Left lung (tissue), 10 donors: Measurements from ENCODE around the gene PLEKHG4. TPM values are rescaled to one million over a fixed set of nuclear protein-coding genes. Genes with fewer than 3 reads are reported as not detected.

Experiments
- ATAC-seq: fragments of 200-7000 bp; cut with Tn5 transposase; one replicate; pipeline ENCODE4 v1.9.1; 2020; ENCODE audit warnings: moderate library complexity
- DNase-seq, 4 donors: peaks; one replicate each; pipeline ENCODE4 v3.0.0-alpha.2; 2013 to 2020
- H3K27ac ChIP-seq, 2 donors: fragments of 200-600 bp; sonication (generic) in 1 of 2; one replicate each; pipeline versions ENCODE4 v1.5.0 to v1.8.0; 2020 to 2021
- H3K27me3 ChIP-seq, 2 donors: fragments of 200-600 bp; sonication (generic) in 1 of 2; one replicate each; pipeline versions ENCODE4 v1.5.0 to v1.8.0; 2020 to 2021
- H3K36me3 ChIP-seq, 2 donors: fragments of 200-600 bp; sonication (generic) in 1 of 2; one replicate each; pipeline versions ENCODE4 v1.5.0 to v1.8.0; 2020 to 2021
- H3K4me1 ChIP-seq, 2 donors: fragments of 200-600 bp; one replicate each; pipeline ENCODE4 v1.8.0; 2021
- H3K4me3 ChIP-seq, 2 donors: fragments of 200-600 bp; sonication (generic) in 1 of 2; one replicate each; pipeline versions ENCODE4 v1.5.0 to v1.8.0; 2020 to 2021; ENCODE audit warnings: mild to moderate bottlenecking in 1 of 2
- H3K9me3 ChIP-seq, 2 donors: fragments of 200-600 bp; sonication (generic) in 1 of 2; one replicate each; pipeline versions ENCODE4 v1.5.0 to v1.8.0; 2020 to 2021
- intact Hi-C, 2 donors: fragments of 100-400 bp; cut with DNase I; formaldehyde crosslinking; loops; one replicate each; pipeline versions ENCODE4 v1.11.2 to v1.14.2; 2022
- polyA plus RNA-seq, 6 donors: library from polyadenylated mRNA; unstranded; fragments of 120-200 nt; gene quantifications; one replicate each; pipeline ENCODE4 v1.2.1, GENCODE V29; 2013; ENCODE audit not compliant: insufficient read length in 6 of 6
- total RNA-seq, 2 donors: library from RNA; stranded (reverse); fragmentation: NEBNext Ultra II Directional; extraction: Animal tissue kit (Norgen Biotek cat#: 25700); gene quantifications; one replicate each; pipeline ENCODE4 v1.2.1, GENCODE V29; 2021
- TF ChIP-seq, protein P1 (sequence below), 2 donors: fragments of 200-600 bp; sonication (generic) in 1 of 2; IDR thresholded peaks; one replicate each; pipeline versions ENCODE4 v1.5.0 to v1.8.0; 2021; ENCODE audit warnings: antibody characterized with exemption in 2 of 2
- donor health status: DM: no; HTN: yes; CAD: no.
- donor health status: DM: no; HTN: no; CAD: no.

PLEKHG4 gene
- total and polyA plus RNA-seq, 8 donors = 24.9 to 40.3 (median 33.7) TPM

DNA sequence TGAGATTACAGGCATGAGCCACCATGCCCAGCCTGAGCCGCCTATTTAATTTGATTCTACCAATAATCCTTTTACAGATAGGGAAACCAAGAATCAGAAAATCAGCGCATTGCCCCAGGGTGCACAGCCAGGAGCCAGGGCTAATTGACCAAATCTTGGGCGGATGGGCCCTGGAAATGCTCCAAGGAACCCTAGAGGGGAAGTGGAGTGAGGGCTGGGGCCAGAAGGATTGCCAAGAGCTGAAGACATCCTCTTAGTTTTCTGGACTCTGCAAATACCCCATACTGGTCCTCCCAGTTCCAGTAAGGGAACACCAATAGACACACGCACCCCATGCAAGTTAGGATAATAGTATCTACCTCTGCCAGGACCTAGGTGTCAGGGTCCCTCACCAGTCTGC lies 35.9 kb upstream of the PLEKHG4 start:
- Histone ChIP-seq H3K27me3 (peaks cover 0 to 7% of the 10 kb centered on the region in 2 donors), H3K4me3 (peak overlapping the region in 1 of 2 donors; percentile 81), H3K9me3 (no peaks in the 10 kb centered on the region), H3K27ac (peak overlapping the region; percentile 92 to 97), H3K36me3 (peaks cover 0 to 17% of the 10 kb centered on the region in 2 donors), H3K4me1 (peaks cover 70 to 79% of the 10 kb centered on the region in 2 donors)
- intact Hi-C loops = no loop called here
- DNase-seq (peak in 2 of 4 donors; percentile 33 to 59), ATAC-seq (no peak)
- TF ChIP-seq, protein P1, sequence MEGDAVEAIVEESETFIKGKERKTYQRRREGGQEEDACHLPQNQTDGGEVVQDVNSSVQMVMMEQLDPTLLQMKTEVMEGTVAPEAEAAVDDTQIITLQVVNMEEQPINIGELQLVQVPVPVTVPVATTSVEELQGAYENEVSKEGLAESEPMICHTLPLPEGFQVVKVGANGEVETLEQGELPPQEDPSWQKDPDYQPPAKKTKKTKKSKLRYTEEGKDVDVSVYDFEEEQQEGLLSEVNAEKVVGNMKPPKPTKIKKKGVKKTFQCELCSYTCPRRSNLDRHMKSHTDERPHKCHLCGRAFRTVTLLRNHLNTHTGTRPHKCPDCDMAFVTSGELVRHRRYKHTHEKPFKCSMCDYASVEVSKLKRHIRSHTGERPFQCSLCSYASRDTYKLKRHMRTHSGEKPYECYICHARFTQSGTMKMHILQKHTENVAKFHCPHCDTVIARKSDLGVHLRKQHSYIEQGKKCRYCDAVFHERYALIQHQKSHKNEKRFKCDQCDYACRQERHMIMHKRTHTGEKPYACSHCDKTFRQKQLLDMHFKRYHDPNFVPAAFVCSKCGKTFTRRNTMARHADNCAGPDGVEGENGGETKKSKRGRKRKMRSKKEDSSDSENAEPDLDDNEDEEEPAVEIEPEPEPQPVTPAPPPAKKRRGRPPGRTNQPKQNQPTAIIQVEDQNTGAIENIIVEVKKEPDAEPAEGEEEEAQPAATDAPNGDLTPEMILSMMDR (IDR thresholded peaks at IDR 0.05) = no peak

DNA sequence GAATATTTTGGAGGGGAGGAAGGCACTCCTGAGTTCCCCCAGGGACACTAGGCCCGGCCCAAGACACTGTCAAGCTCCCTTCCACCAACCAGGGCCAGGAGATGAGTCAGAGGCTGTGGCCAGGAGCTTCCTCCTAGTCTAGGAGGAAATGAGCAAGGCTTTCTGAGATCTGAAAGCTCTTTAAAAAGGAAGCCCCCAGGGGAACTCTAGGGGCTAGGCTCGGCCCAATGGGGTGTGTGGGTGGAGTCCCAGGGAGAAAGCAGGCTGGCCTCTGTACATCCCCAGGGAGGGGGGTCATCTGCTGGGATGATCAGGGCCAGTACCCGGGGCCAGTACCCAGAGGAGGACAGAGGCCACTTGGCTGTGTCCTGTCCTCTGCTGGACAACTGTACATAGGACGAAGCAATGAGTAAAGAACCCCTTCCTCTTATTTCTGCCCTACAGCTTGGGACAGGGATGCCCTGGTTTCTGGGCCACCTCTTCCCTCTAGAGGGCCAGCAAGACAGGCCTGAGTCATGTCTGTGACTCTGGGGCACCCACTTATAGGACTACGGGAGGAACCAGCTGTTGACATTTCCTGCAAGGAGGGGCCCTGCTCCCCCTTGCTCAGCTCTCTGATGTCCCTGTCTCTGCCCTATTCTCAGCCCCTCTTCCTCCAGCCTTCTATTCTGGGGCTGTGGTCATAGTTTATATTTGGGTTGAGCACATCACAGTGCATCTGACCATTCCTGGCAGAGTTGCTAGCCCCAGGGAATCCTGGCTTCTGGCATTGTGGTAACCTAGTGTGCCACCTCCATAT lies 34.7 kb upstream of the PLEKHG4 start:
- peak in 2 of 4 donors; percentile 90 to 92 for DNase-seq
- peak; percentile 0 for ATAC-seq
- TF ChIP-seq, protein P1 (IDR thresholded peaks at IDR 0.05) = peak in 1 of 2 donors; percentile 27
- intact Hi-C loops = no loop called here
- Histone ChIP-seq H3K36me3 (peaks cover 0 to 6% of the 10 kb centered on the region in 2 donors), H3K27me3 (peaks cover 0 to 18% of the 10 kb centered on the region in 2 donors), H3K4me3 (peak overlapping the region in 1 of 2 donors; percentile 81), H3K27ac (peak overlapping the region; percentile 92 to 97), H3K9me3 (no peaks in the 10 kb centered on the region), H3K4me1 (peaks cover 75 to 86% of the 10 kb centered on the region in 2 donors)

DNA sequence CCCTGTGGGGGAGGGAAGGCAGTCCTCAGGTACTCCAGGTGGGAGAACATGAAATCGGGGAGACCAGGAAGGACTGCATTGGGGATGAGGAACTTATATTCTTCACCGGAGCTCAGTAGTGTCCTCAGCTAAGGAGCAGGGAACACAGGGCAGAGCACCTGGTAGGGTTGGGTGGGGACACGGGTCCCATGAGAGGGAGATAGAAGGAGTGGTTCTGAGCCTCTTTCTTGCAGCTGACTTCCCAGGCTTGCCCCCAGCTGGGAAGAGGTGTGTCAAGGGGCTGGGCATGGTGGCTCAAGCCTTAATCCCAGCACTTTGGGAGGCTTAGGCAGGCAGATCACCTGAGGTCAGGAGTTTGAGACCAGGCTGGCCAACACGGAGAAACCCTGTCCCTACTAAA lies 34.1 kb upstream of the PLEKHG4 start:
- Histone ChIP-seq H3K27me3 (peaks cover 0 to 24% of the 10 kb centered on the region in 2 donors), H3K9me3 (no peaks in the 10 kb centered on the region), H3K27ac (peak overlapping the region; percentile 92 to 97), H3K36me3 (peaks cover 0 to under 1% of the 10 kb centered on the region in 2 donors), H3K4me1 (peaks cover 69 to 80% of the 10 kb centered on the region in 2 donors), H3K4me3 (peak overlapping the region in 1 of 2 donors; percentile 81)
- intact Hi-C loops = no loop called here
- TF ChIP-seq, protein P1 (IDR thresholded peaks at IDR 0.05) = no peak
- no peak for ATAC-seq
- DNase-seq = no peak

DNA sequence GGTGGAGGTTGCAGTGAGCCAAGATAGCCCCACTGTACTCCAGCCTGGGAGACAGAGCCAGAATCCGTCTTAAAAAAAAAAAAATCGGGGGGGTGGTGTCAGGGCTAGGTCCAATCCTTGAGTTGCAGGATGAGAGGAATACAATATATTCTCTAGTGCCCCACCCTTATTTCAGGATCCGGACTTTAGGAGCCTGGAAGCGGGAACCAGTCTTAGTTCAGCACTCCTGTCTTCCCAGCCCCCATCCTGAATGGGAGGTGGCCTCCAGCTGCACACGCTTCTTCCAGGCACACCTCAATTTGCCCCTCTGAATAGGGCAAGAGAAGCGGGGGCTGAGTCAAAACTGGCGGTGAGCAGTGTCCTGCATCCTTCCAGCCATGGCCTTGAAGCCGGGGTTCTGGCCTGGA lies 33.7 kb upstream of the PLEKHG4 start:
- peak overlapping the region; percentile 70 to 81 for H3K4me3 ChIP-seq
- peaks cover 65 to 75% of the 10 kb centered on the region in 2 donors for H3K4me1 ChIP-seq
- H3K9me3 ChIP-seq = no peaks in the 10 kb centered on the region
- DNase-seq (no peak), ATAC-seq (no peak)
- H3K27ac ChIP-seq = peak overlapping the region; percentile 92 to 97
- TF ChIP-seq, protein P1 (IDR thresholded peaks at IDR 0.05) = no peak
- no peaks in the 10 kb centered on the region for H3K36me3 ChIP-seq
- peaks cover 0 to 29% of the 10 kb centered on the region in 2 donors for H3K27me3 ChIP-seq
- intact Hi-C loops = no loop called here

DNA sequence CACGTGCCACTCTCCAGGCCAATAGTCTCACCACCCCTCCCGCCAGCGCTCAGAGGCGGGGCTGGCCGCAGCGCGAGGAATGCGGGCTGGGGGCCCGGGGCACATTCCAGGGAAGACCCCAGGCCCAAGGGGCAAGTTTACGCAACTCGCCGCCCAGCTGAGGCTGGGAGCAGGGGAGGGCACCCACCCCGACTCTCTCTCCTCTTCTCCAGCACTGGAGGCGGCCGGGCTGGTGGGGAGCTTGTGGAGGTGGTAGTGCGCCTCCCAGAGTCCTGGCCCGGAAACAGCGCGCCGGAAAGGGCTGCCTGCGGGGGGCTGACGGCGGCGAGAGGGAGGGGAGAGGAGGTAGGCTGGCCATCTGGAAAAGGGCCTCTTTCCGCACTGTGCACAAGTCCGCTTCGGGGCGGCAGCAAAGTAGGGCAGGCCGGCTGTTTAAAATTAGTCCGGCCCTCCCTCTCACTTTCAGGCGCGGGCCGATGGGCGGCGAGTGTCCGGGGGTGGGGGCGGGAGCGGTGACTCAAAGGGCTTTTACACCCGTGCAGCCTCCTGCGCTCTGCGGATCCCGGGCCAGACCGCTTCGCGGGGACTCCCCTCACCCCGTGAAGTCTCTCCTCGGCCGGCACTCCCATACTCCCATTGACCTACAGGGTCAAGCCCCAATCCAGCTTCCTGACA lies 33.1 kb upstream of the PLEKHG4 start:
- Histone ChIP-seq H3K27me3 (peaks cover 0 to 34% of the 10 kb centered on the region in 2 donors), H3K27ac (peak overlapping the region; percentile 92 to 97), H3K4me1 (peaks cover 59 to 70% of the 10 kb centered on the region in 2 donors), H3K9me3 (no peaks in the 10 kb centered on the region), H3K4me3 (peak overlapping the region; percentile 70 to 81), H3K36me3 (no peaks in the 10 kb centered on the region)
- intact Hi-C loops = no loop called here
- DNase-seq = peak; percentile 89 to 93 (median 93)
- TF ChIP-seq, protein P1 (IDR thresholded peaks at IDR 0.05) = peak in 1 of 2 donors; percentile 30
- ATAC-seq = peak; percentile 42
